ENCODE results near the gene HMG20B.

Gene HMG20B

GRCh38 chr19:3548606-3549005, 24.1 kb upstream of the HMG20B start:
- no peak for DNase-seq
- Histone ChIP-seq H3K4me1 (peaks cover 0 to 17% (median 3%) of the 10 kb centered on the region in 4 donors), H3K27me3 (no peaks in the 10 kb centered on the region), H3K9me3 (no peaks in the 10 kb centered on the region), H3K36me3 (peaks cover 0 to 40% (median 7%) of the 10 kb centered on the region in 3 donors), H3K4me3 (no peak overlapping the region), H3K27ac (no peak overlapping the region)
- intact Hi-C loops (cut with DNase I; ENCODE audit: low total_unique reads) = no loop called here
- TF ChIP-seq CTCF (IDR thresholded peaks at IDR 0.05) = no peak

GRCh38 chr19:3549816-3550215, 22.9 kb upstream of the HMG20B start:
- Histone ChIP-seq H3K27ac (no peak overlapping the region), H3K36me3 (peaks cover 0 to 27% (median 7%) of the 10 kb centered on the region in 3 donors), H3K27me3 (no peaks in the 10 kb centered on the region), H3K4me1 (peaks cover 0 to 12% (median under 1%) of the 10 kb centered on the region in 4 donors), H3K4me3 (no peak overlapping the region), H3K9me3 (no peaks in the 10 kb centered on the region)
- DNase-seq = no peak
- intact Hi-C loops (cut with DNase I; ENCODE audit: low total_unique reads) = no loop called here
- TF ChIP-seq CTCF (IDR thresholded peaks at IDR 0.05) = no peak

GRCh38 chr19:3550947-3551791, 21.6 kb upstream of the HMG20B start:
- peaks cover 0 to 14% (median 11%) of the 10 kb centered on the region in 4 donors for H3K4me1 ChIP-seq
- H3K36me3 ChIP-seq = peaks cover 0 to 25% (median 7%) of the 10 kb centered on the region in 3 donors
- intact Hi-C loops (cut with DNase I; ENCODE audit: low total_unique reads) = no loop called here
- no peaks in the 10 kb centered on the region for H3K27me3 ChIP-seq
- no peak for TF ChIP-seq CTCF (IDR thresholded peaks at IDR 0.05)
- no peaks in the 10 kb centered on the region for H3K9me3 ChIP-seq
- H3K4me3 ChIP-seq = no peak overlapping the region
- peak in 1 of 2 donors; percentile 65 for DNase-seq
- no peak overlapping the region for H3K27ac ChIP-seq

GRCh38 chr19:3551792-3552095, 21.0 kb upstream of the HMG20B start:
- DNase-seq = no peak
- no peaks in the 10 kb centered on the region for H3K9me3 ChIP-seq
- TF ChIP-seq CTCF (IDR thresholded peaks at IDR 0.05) = no peak
- no peak overlapping the region for H3K4me3 ChIP-seq
- H3K4me1 ChIP-seq = peaks cover 0 to 20% (median 17%) of the 10 kb centered on the region in 4 donors
- no peaks in the 10 kb centered on the region for H3K27me3 ChIP-seq
- intact Hi-C loops (cut with DNase I; ENCODE audit: low total_unique reads) = no loop called here
- no peak overlapping the region for H3K27ac ChIP-seq
- H3K36me3 ChIP-seq = peaks cover 0 to 20% (median 7%) of the 10 kb centered on the region in 3 donors

- intact Hi-C loops (cut with DNase I; ENCODE audit: low total_unique reads) = no loop called here
- H3K36me3 ChIP-seq = peaks cover 0 to 5% (median 0%) of the 10 kb centered on the region in 3 donors
- H3K4me1 ChIP-seq = peaks cover 0 to 22% (median 21%) of the 10 kb centered on the region in 4 donors
- no peaks in the 10 kb centered on the region for H3K9me3 ChIP-seq
- H3K27me3 ChIP-seq = no peaks in the 10 kb centered on the region
- no peak for DNase-seq
- no peak for TF ChIP-seq CTCF (IDR thresholded peaks at IDR 0.05)
- H3K27ac ChIP-seq = no peak overlapping the region
- H3K4me3 ChIP-seq = no peak overlapping the region
These were observed 18.3 kb upstream of the HMG20B start for GRCh38 chr19:3554254-3555083.

Data from tibial artery (tissue), 4 donors.